ENCODE measurements around the gene CAMTA1.

DNA sequence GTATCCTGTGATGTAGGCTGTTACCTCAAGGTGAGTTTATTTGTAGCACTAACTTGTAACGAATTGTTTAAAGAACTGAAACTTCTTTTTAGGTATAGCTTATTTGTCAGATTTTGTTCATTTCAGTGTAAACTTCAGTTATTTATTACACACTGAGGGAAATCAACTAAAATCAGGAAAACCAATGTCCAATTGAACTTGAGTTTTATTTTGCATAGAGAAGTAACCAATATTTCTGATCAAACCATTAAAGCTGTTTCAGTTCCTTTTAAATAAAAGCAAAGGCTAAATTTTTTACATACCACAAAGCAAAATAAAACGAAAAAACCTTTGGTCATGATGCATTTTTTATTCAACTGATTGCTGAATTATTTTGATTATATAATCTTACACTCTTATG is 103.6 kb downstream of the CAMTA1 start:
- TF ChIP-seq, protein P1, sequence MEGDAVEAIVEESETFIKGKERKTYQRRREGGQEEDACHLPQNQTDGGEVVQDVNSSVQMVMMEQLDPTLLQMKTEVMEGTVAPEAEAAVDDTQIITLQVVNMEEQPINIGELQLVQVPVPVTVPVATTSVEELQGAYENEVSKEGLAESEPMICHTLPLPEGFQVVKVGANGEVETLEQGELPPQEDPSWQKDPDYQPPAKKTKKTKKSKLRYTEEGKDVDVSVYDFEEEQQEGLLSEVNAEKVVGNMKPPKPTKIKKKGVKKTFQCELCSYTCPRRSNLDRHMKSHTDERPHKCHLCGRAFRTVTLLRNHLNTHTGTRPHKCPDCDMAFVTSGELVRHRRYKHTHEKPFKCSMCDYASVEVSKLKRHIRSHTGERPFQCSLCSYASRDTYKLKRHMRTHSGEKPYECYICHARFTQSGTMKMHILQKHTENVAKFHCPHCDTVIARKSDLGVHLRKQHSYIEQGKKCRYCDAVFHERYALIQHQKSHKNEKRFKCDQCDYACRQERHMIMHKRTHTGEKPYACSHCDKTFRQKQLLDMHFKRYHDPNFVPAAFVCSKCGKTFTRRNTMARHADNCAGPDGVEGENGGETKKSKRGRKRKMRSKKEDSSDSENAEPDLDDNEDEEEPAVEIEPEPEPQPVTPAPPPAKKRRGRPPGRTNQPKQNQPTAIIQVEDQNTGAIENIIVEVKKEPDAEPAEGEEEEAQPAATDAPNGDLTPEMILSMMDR (IDR thresholded peaks at IDR 0.05) = no peak
- TF ChIP-seq EP300 (IDR thresholded peaks at IDR 0.05) (no peak), POLR2A (IDR thresholded peaks at IDR 0.05) (no peak), POLR2AphosphoS5 (IDR thresholded peaks at IDR 0.05) (no peak)

Data from stomach (tissue), 4 donors.